ENCODE results near the gene ELAPOR1. TPM values are rescaled to one million over a fixed set of nuclear protein-coding genes. Genes with fewer than 3 reads are reported as not detected.

ELAPOR1 gene
- polyA plus RNA-seq (2013, experiment 1 of 2), result 1.1 TPM
- polyA plus RNA-seq (2013, experiment 2 of 2), result 1.2 TPM

GRCh38 chr1:109113590-109114341 is at the start of gene ELAPOR1:
Gene ELAPOR1 (plus strand): TSS chr1:109114115. CDS start chr1:109114184, 69 bp downstream.
- H3K27ac ChIP-seq (replicated peaks; ENCODE audit: low read length), result no peak within 1 kb of the TSS
- H2BK12ac ChIP-seq (ENCODE audit: low read length), result no peak within 1 kb of the TSS
- H3K27me3 ChIP-seq (ENCODE audit: control insufficient read depth in 3 of 3, insufficient read depth in 3 of 3, low read depth in 1 of 3, low read length in 3 of 3), result peaks cover 2 to 37% (median 26%) of the 10 kb centered on the region in 3 experiments
- no peaks in the 10 kb centered on the region for H3K9me3 ChIP-seq (replicated peaks in 1 of 2; ENCODE audit: control insufficient read depth in 2 of 2, insufficient read depth in 1 of 2, low read depth in 1 of 2, low read length in 2 of 2)
- no peak within 1 kb of the TSS for H4K91ac ChIP-seq (ENCODE audit: low read depth, low read length, poor library complexity)
- H3K4me1 ChIP-seq (ENCODE audit: control insufficient read depth in 2 of 2, insufficient read depth in 1 of 2, low read depth in 1 of 2, low read length in 2 of 2), result peaks cover 6 to 23% of the 10 kb centered on the region in 2 donors
- H3K9ac ChIP-seq (ENCODE audit: low read depth, low read length, poor library complexity), result peak within 1 kb of the TSS; percentile 83
- no peak within 1 kb of the TSS for H2AK5ac ChIP-seq (ENCODE audit: low read depth, low read length)
- H2BK15ac ChIP-seq (ENCODE audit: low read length), result no peak within 1 kb of the TSS
- no peak within 1 kb of the TSS for H4K8ac ChIP-seq (ENCODE audit: low read depth, low read length)
- H3K79me1 ChIP-seq (ENCODE audit: low read depth, low read length), result no peaks in the 10 kb centered on the region
- H3K23ac ChIP-seq (ENCODE audit: low read depth, low read length, poor library complexity), result peak within 1 kb of the TSS; percentile 6
- WGBS, 2 donors (ENCODE audit: extremely low coverage in 2 of 2, insufficient read length in 2 of 2, insufficient replicate concordance in 1 of 2), result no CpG with 5 or more reads among the region's 56 CpGs
- H3K36me3 ChIP-seq (replicated peaks in 1 of 2; ENCODE audit: control insufficient read depth in 2 of 2, insufficient read depth in 2 of 2, low read length in 2 of 2), result no peaks in the 10 kb centered on the region
- H3K18ac ChIP-seq (ENCODE audit: low read length), result peak within 1 kb of the TSS; percentile 83
- no peak within 1 kb of the TSS for H3K4ac ChIP-seq (ENCODE audit: low read length)
- H2BK120ac ChIP-seq (ENCODE audit: low read depth, low read length), result no peak within 1 kb of the TSS
- peak within 1 kb of the TSS; percentile 41 to 78 for H3K4me3 ChIP-seq (ENCODE audit: low read length in 2 of 2)
- H3K4me2 ChIP-seq (ENCODE audit: insufficient read depth, low read length, poor library complexity, severe bottlenecking), result peak within 1 kb of the TSS; percentile 88
- no peak within 1 kb of the TSS for H2BK5ac ChIP-seq (ENCODE audit: low read length)
- H3K14ac ChIP-seq (ENCODE audit: low read length), result no peak within 1 kb of the TSS
- peak within 1 kb of the TSS; percentile 87 for H2AFZ ChIP-seq (ENCODE audit: low read length)
- DNase-seq (ENCODE audit: low spot score), result peak; percentile 44

GRCh38 chr1:109065137-109065536 is 48.8 kb upstream of the ELAPOR1 start:
- Histone ChIP-seq H3K4me3 (ENCODE audit: low read length in 2 of 2) (no peak overlapping the region), H3K9ac (ENCODE audit: low read depth, low read length, poor library complexity) (no peak overlapping the region), H3K27me3 (ENCODE audit: control insufficient read depth in 3 of 3, insufficient read depth in 3 of 3, low read depth in 1 of 3, low read length in 3 of 3) (no peaks in the 10 kb centered on the region), H3K79me1 (ENCODE audit: low read depth, low read length) (peaks cover 2% of the 10 kb centered on the region), H3K4me2 (ENCODE audit: insufficient read depth, low read length, poor library complexity, severe bottlenecking) (no peak overlapping the region), H4K91ac (ENCODE audit: low read depth, low read length, poor library complexity) (no peak overlapping the region), H3K4ac (ENCODE audit: low read length) (no peak overlapping the region), H3K9me3 (replicated peaks in 1 of 2; ENCODE audit: control insufficient read depth in 2 of 2, insufficient read depth in 1 of 2, low read depth in 1 of 2, low read length in 2 of 2) (no peaks in the 10 kb centered on the region), H2BK120ac (ENCODE audit: low read depth, low read length) (no peak overlapping the region), H2AK5ac (ENCODE audit: low read depth, low read length) (no peak overlapping the region), H3K18ac (ENCODE audit: low read length) (no peak overlapping the region), H3K36me3 (replicated peaks in 1 of 2; ENCODE audit: control insufficient read depth in 2 of 2, insufficient read depth in 2 of 2, low read length in 2 of 2) (peaks cover 2 to 43% of the 10 kb centered on the region in 2 donors), H3K23ac (ENCODE audit: low read depth, low read length, poor library complexity) (no peak overlapping the region), H3K27ac (replicated peaks; ENCODE audit: low read length) (no peak overlapping the region), H3K14ac (ENCODE audit: low read length) (no peak overlapping the region), H4K8ac (ENCODE audit: low read depth, low read length) (no peak overlapping the region), H2BK15ac (ENCODE audit: low read length) (no peak overlapping the region), H2AFZ (ENCODE audit: low read length) (no peak overlapping the region), H3K4me1 (ENCODE audit: control insufficient read depth in 2 of 2, insufficient read depth in 1 of 2, low read depth in 1 of 2, low read length in 2 of 2) (no peaks in the 10 kb centered on the region), H2BK5ac (ENCODE audit: low read length) (no peak overlapping the region), H2BK12ac (ENCODE audit: low read length) (no peak overlapping the region)
- DNase-seq (ENCODE audit: low spot score), result no peak
- no CpG with 5 or more reads among the region's 3 CpGs for WGBS, 2 donors (ENCODE audit: extremely low coverage in 2 of 2, insufficient read length in 2 of 2, insufficient replicate concordance in 1 of 2)

GRCh38 chr1:109067883-109068282 is 46.0 kb upstream of the ELAPOR1 start:
- H3K18ac ChIP-seq (ENCODE audit: low read length), result no peak overlapping the region
- H3K27me3 ChIP-seq (ENCODE audit: control insufficient read depth in 3 of 3, insufficient read depth in 3 of 3, low read depth in 1 of 3, low read length in 3 of 3), result no peaks in the 10 kb centered on the region
- no peak for DNase-seq (ENCODE audit: low spot score)
- no peaks in the 10 kb centered on the region for H3K4me1 ChIP-seq (ENCODE audit: control insufficient read depth in 2 of 2, insufficient read depth in 1 of 2, low read depth in 1 of 2, low read length in 2 of 2)
- H3K23ac ChIP-seq (ENCODE audit: low read depth, low read length, poor library complexity), result no peak overlapping the region
- WGBS, 2 donors (ENCODE audit: extremely low coverage in 2 of 2, insufficient read length in 2 of 2, insufficient replicate concordance in 1 of 2), result no CpG with 5 or more reads among the region's 8 CpGs
- no peak overlapping the region for H4K8ac ChIP-seq (ENCODE audit: low read depth, low read length)
- no peak overlapping the region for H3K4me3 ChIP-seq (ENCODE audit: low read length in 2 of 2)
- no peak overlapping the region for H3K4ac ChIP-seq (ENCODE audit: low read length)
- H4K91ac ChIP-seq (ENCODE audit: low read depth, low read length, poor library complexity), result no peak overlapping the region
- H3K36me3 ChIP-seq (replicated peaks in 1 of 2; ENCODE audit: control insufficient read depth in 2 of 2, insufficient read depth in 2 of 2, low read length in 2 of 2), result peaks cover 2 to 47% of the 10 kb centered on the region in 2 donors
- H2BK12ac ChIP-seq (ENCODE audit: low read length), result no peak overlapping the region
- H2BK15ac ChIP-seq (ENCODE audit: low read length), result no peak overlapping the region
- H3K9ac ChIP-seq (ENCODE audit: low read depth, low read length, poor library complexity), result no peak overlapping the region
- H2AFZ ChIP-seq (ENCODE audit: low read length), result no peak overlapping the region
- no peak overlapping the region for H3K14ac ChIP-seq (ENCODE audit: low read length)
- H2BK5ac ChIP-seq (ENCODE audit: low read length), result no peak overlapping the region
- H3K4me2 ChIP-seq (ENCODE audit: insufficient read depth, low read length, poor library complexity, severe bottlenecking), result no peak overlapping the region
- H2AK5ac ChIP-seq (ENCODE audit: low read depth, low read length), result no peak overlapping the region
- H2BK120ac ChIP-seq (ENCODE audit: low read depth, low read length), result no peak overlapping the region
- H3K27ac ChIP-seq (replicated peaks; ENCODE audit: low read length), result no peak overlapping the region
- H3K9me3 ChIP-seq (replicated peaks in 1 of 2; ENCODE audit: control insufficient read depth in 2 of 2, insufficient read depth in 1 of 2, low read depth in 1 of 2, low read length in 2 of 2), result no peaks in the 10 kb centered on the region
- peaks cover 2% of the 10 kb centered on the region for H3K79me1 ChIP-seq (ENCODE audit: low read depth, low read length)

GRCh38 chr1:109069294-109069693 is 44.6 kb upstream of the ELAPOR1 start:
- H3K18ac ChIP-seq (ENCODE audit: low read length), result no peak overlapping the region
- H2BK12ac ChIP-seq (ENCODE audit: low read length), result no peak overlapping the region
- H3K4ac ChIP-seq (ENCODE audit: low read length), result no peak overlapping the region
- no peak overlapping the region for H2BK15ac ChIP-seq (ENCODE audit: low read length)
- no peak overlapping the region for H2BK120ac ChIP-seq (ENCODE audit: low read depth, low read length)
- H2BK5ac ChIP-seq (ENCODE audit: low read length), result no peak overlapping the region
- H2AK5ac ChIP-seq (ENCODE audit: low read depth, low read length), result no peak overlapping the region
- WGBS, 2 donors (ENCODE audit: extremely low coverage in 2 of 2, insufficient read length in 2 of 2, insufficient replicate concordance in 1 of 2), result no CpG with 5 or more reads among the region's 1 CpG
- H3K27ac ChIP-seq (replicated peaks; ENCODE audit: low read length), result no peak overlapping the region
- H3K23ac ChIP-seq (ENCODE audit: low read depth, low read length, poor library complexity), result no peak overlapping the region
- H4K8ac ChIP-seq (ENCODE audit: low read depth, low read length), result no peak overlapping the region
- H3K9me3 ChIP-seq (replicated peaks in 1 of 2; ENCODE audit: control insufficient read depth in 2 of 2, insufficient read depth in 1 of 2, low read depth in 1 of 2, low read length in 2 of 2), result no peaks in the 10 kb centered on the region
- DNase-seq (ENCODE audit: low spot score), result no peak
- H3K36me3 ChIP-seq (replicated peaks in 1 of 2; ENCODE audit: control insufficient read depth in 2 of 2, insufficient read depth in 2 of 2, low read length in 2 of 2), result peaks cover 2 to 39% of the 10 kb centered on the region in 2 donors
- no peaks in the 10 kb centered on the region for H3K27me3 ChIP-seq (ENCODE audit: control insufficient read depth in 3 of 3, insufficient read depth in 3 of 3, low read depth in 1 of 3, low read length in 3 of 3)
- no peak overlapping the region for H3K4me2 ChIP-seq (ENCODE audit: insufficient read depth, low read length, poor library complexity, severe bottlenecking)
- H3K79me1 ChIP-seq (ENCODE audit: low read depth, low read length), result peaks cover 5% of the 10 kb centered on the region
- H3K4me3 ChIP-seq (ENCODE audit: low read length in 2 of 2), result no peak overlapping the region
- H3K9ac ChIP-seq (ENCODE audit: low read depth, low read length, poor library complexity), result no peak overlapping the region
- H3K14ac ChIP-seq (ENCODE audit: low read length), result no peak overlapping the region
- H2AFZ ChIP-seq (ENCODE audit: low read length), result no peak overlapping the region
- H3K4me1 ChIP-seq (ENCODE audit: control insufficient read depth in 2 of 2, insufficient read depth in 1 of 2, low read depth in 1 of 2, low read length in 2 of 2), result no peaks in the 10 kb centered on the region
- no peak overlapping the region for H4K91ac ChIP-seq (ENCODE audit: low read depth, low read length, poor library complexity)
